Natural killer cell (primary cell): ENCODE data around the gene CLDN34. TPM values are rescaled to one million over a fixed set of nuclear protein-coding genes. Genes with fewer than 3 reads are reported as not detected.

Experiments
- ATAC-seq, 3 donors: fragments of 150-1000 bp in 2 of 3; fragments of 200-7000 bp in 1 of 3; cut with Tn5 transposase; 1 replicate in 1 of 3; 2 replicates in 2 of 3; pipeline ENCODE4 v1.10.0; 2021; ENCODE audit warnings: mild to moderate bottlenecking in 2 of 3, moderate library complexity in 2 of 3
- DNase-seq, 2 donors: peaks; one replicate each; pipeline versions ENCODE4 v3.0.0 to v3.0.0-alpha.2; 2013 to 2021; ENCODE audit warnings: mixed read lengths in 1 of 2
- H3K27ac ChIP-seq: one replicate; pipeline ENCODE4 v1.5.1; 2013; ENCODE audit warnings: mild to moderate bottlenecking, low read length
- H3K27me3 ChIP-seq: one replicate; pipeline ENCODE4 v1.6.1; 2013; ENCODE audit warnings: low read length; ENCODE audit not compliant: control insufficient read depth, insufficient read depth
- H3K36me3 ChIP-seq: one replicate; pipeline ENCODE4 v1.6.1; 2013; ENCODE audit warnings: low read length; ENCODE audit not compliant: control insufficient read depth, insufficient read depth
- H3K4me1 ChIP-seq: one replicate; pipeline ENCODE4 v1.6.1; 2013; ENCODE audit warnings: low read length; ENCODE audit not compliant: control insufficient read depth, insufficient read depth
- H3K4me3 ChIP-seq: one replicate; pipeline ENCODE4 v1.5.1; 2013; ENCODE audit warnings: low read length
- H3K9me3 ChIP-seq: one replicate; pipeline ENCODE4 v1.6.1; 2013; ENCODE audit warnings: low read length; ENCODE audit not compliant: control insufficient read depth, insufficient read depth
- H3K27ac Mint-ChIP-seq, 2 donors: one replicate each; pipeline ENCODE4 v1.8.0; 2022; ENCODE audit warnings: mild to moderate bottlenecking in 2 of 2, mixed read lengths in 2 of 2, moderate library complexity in 1 of 2
- H3K27me3 Mint-ChIP-seq, 2 donors: one replicate each; pipeline ENCODE4 v1.8.0; 2022; ENCODE audit warnings: low read depth in 2 of 2, mixed read lengths in 2 of 2
- H3K36me3 Mint-ChIP-seq: one replicate; pipeline ENCODE4 v1.8.0; 2022; ENCODE audit warnings: mixed read lengths
- H3K4me1 Mint-ChIP-seq, 2 donors: one replicate each; pipeline ENCODE4 v1.8.0; 2022; ENCODE audit warnings: mixed read lengths in 2 of 2
- H3K4me3 Mint-ChIP-seq: one replicate; pipeline ENCODE4 v1.8.0; 2022; ENCODE audit warnings: mild to moderate bottlenecking, moderate library complexity, mixed read lengths
- H3K9me3 Mint-ChIP-seq, 2 donors: one replicate each; pipeline ENCODE4 v1.8.0; 2022; ENCODE audit warnings: mixed read lengths in 2 of 2
- WGBS: methylation state at CpG from one replicate; pipeline ENCODE4 v1.1.7; 2013; ENCODE audit warnings: missing lambda C conversion rate; ENCODE audit not compliant: insufficient coverage; 5-methylcytosine and 5-hydroxymethylcytosine counted together
- intact Hi-C: fragments of 100-400 bp; cut with micrococcal nuclease; formaldehyde crosslinking; loops from one replicate; pipeline ENCODE4 v1.14.2; 2022
- total RNA-seq, 4 donors: library from RNA; stranded (reverse); fragments of 120-200 nt in 1 of 4; gene quantifications; one replicate each; pipeline versions ENCODE4 v1.2.3 to v1.2.4, GENCODE V29; 2013 to 2022
- TF ChIP-seq, protein P1 (sequence below): fragments of 200-600 bp; IDR thresholded peaks from one replicate; pipeline ENCODE4 v1.8.0; 2022; ENCODE audit warnings: antibody characterized with exemption

The CLDN34 gene
- total RNA-seq, 3 donors from 2014 or later (not counting 1 experiment from before 2014, with no cell fraction given), result not detected

DNA sequence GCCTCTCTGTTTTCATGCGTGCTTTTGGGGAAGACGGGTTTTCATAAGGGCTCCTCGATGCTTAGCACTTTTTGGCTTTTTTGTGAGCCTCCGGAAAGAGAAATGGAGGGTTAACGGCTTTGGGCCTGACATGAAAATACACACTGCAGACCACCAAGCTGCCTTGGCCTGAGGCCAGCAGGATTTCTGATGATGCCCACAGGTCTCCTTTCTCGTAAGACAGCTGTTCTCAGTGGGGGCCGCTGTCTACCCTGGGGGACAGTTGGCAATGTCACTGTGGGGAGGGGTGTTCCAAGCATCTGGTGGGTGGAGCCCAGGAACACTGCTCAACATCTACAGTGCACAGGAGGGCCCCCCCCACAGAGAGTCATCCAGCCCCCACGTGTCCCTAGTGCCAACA lies 29.4 kb upstream of the CLDN34 start:
- peaks cover 28% of the 10 kb centered on the region for H3K4me1 ChIP-seq
- 90% methylated on average over 6 of the region's 8 CpGs for WGBS
- Mint-ChIP-seq H3K27ac (no peak overlapping the region), H3K4me1 (peaks cover 10 to 13% of the 10 kb centered on the region in 2 donors), H3K36me3 (no peaks in the 10 kb centered on the region), H3K9me3 (no peaks in the 10 kb centered on the region), H3K4me3 (no peak overlapping the region), H3K27me3 (no peaks in the 10 kb centered on the region)
- H3K4me3 ChIP-seq, result no peak overlapping the region
- no peaks in the 10 kb centered on the region for H3K36me3 ChIP-seq
- no peaks in the 10 kb centered on the region for H3K9me3 ChIP-seq
- DNase-seq (no peak), ATAC-seq (no peak)
- TF ChIP-seq, protein P1, sequence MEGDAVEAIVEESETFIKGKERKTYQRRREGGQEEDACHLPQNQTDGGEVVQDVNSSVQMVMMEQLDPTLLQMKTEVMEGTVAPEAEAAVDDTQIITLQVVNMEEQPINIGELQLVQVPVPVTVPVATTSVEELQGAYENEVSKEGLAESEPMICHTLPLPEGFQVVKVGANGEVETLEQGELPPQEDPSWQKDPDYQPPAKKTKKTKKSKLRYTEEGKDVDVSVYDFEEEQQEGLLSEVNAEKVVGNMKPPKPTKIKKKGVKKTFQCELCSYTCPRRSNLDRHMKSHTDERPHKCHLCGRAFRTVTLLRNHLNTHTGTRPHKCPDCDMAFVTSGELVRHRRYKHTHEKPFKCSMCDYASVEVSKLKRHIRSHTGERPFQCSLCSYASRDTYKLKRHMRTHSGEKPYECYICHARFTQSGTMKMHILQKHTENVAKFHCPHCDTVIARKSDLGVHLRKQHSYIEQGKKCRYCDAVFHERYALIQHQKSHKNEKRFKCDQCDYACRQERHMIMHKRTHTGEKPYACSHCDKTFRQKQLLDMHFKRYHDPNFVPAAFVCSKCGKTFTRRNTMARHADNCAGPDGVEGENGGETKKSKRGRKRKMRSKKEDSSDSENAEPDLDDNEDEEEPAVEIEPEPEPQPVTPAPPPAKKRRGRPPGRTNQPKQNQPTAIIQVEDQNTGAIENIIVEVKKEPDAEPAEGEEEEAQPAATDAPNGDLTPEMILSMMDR, result no peak
- intact Hi-C loops, result no loop called here
- no peaks in the 10 kb centered on the region for H3K27me3 ChIP-seq
- no peak overlapping the region for H3K27ac ChIP-seq

DNA sequence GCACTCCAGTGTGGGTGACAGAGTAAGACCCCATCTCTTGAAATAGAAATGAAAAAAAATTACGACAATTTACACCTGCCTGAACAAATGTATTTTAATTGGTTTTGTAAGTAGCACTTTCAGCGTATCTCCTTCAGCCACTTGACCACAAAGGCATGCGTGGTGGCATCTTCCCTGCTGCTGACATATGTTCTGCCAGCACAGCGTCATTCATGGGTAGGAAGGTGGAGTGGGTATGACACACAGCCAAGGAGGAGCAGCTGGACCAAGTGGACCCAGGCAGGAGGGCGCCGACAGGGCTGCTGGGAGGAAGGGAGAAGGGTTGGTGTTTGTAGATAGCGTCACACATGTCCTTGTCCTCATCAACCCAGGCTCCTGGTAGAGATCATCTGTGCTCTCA lies 28.6 kb upstream of the CLDN34 start:
- Mint-ChIP-seq H3K27ac (no peak overlapping the region), H3K36me3 (no peaks in the 10 kb centered on the region), H3K9me3 (no peaks in the 10 kb centered on the region), H3K4me1 (peaks cover 11 to 13% of the 10 kb centered on the region in 2 donors), H3K27me3 (peaks cover 0 to 3% of the 10 kb centered on the region in 2 donors), H3K4me3 (no peak overlapping the region)
- no peaks in the 10 kb centered on the region for H3K36me3 ChIP-seq
- H3K4me3 ChIP-seq, result no peak overlapping the region
- no peaks in the 10 kb centered on the region for H3K9me3 ChIP-seq
- WGBS, result 50% methylated on average over 1 of the region's 7 CpGs
- DNase-seq, result no peak
- no peak overlapping the region for H3K27ac ChIP-seq
- peaks cover 30% of the 10 kb centered on the region for H3K4me1 ChIP-seq
- ATAC-seq, result no peak
- TF ChIP-seq, protein P1, result no peak
- H3K27me3 ChIP-seq, result no peaks in the 10 kb centered on the region
- intact Hi-C loops, result no loop called here

DNA sequence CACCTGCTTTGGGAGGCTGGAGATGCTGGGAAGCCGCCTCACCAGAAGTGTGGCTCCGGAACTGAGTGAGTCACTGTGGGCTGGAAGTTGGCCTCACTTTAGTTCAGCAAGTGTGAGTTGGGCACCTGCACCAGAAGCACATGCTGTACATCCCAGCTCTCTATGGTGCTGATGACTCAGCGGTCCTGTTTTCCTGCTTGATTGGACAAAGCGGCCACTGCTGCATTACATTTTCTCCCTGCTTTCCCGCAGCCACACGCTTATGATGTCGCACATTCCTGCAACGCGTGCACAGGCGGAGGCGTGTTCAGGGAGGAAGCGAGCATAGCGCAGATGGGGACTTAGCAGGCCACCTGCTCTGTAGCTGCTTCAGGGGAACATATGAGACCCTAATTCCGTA lies 26.7 kb upstream of the CLDN34 start:
- Mint-ChIP-seq H3K9me3 (no peaks in the 10 kb centered on the region), H3K36me3 (no peaks in the 10 kb centered on the region), H3K4me3 (peak overlapping the region; percentile 13), H3K27me3 (peaks cover 0 to 3% of the 10 kb centered on the region in 2 donors), H3K27ac (no peak overlapping the region), H3K4me1 (peaks cover 11 to 13% of the 10 kb centered on the region in 2 donors)
- no peak for DNase-seq
- 29% methylated on average over 14 of the region's 14 CpGs for WGBS
- no peak overlapping the region for H3K4me3 ChIP-seq
- H3K36me3 ChIP-seq, result no peaks in the 10 kb centered on the region
- TF ChIP-seq, protein P1, result no peak
- H3K27ac ChIP-seq, result no peak overlapping the region
- ATAC-seq, result no peak
- no peaks in the 10 kb centered on the region for H3K27me3 ChIP-seq
- H3K9me3 ChIP-seq, result no peaks in the 10 kb centered on the region
- intact Hi-C loops, result no loop called here
- H3K4me1 ChIP-seq, result peaks cover 30% of the 10 kb centered on the region

DNA sequence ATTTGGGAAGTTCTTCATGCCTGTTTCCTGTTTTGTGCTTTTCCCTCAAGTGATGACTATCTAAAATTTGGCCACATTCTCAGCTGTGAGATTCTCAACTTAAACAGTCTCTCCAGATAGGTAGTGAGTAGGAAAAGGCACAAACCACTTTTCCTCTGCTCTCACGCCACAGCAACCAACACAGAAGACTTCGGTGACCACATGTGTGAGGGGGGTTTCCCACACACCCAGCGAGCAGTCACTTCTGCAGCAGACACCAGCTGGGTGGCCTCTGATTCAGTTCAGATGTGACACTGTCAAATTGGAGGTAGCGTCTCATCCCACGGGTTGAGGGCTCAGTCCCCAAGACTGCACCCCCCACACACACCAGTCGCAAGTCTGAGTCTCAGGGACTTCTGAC lies 25.1 kb upstream of the CLDN34 start:
- H3K4me1 Mint-ChIP-seq, result peaks cover 11 to 13% of the 10 kb centered on the region in 2 donors
- peaks cover 0 to 3% of the 10 kb centered on the region in 2 donors for H3K27me3 Mint-ChIP-seq
- intact Hi-C loops, result no loop called here
- Histone ChIP-seq H3K4me1 (peaks cover 30% of the 10 kb centered on the region), H3K36me3 (no peaks in the 10 kb centered on the region), H3K9me3 (no peaks in the 10 kb centered on the region), H3K27me3 (no peaks in the 10 kb centered on the region), H3K27ac (no peak overlapping the region), H3K4me3 (no peak overlapping the region)
- ATAC-seq, result peak; percentile 79 to 93 (median 91)
- no peaks in the 10 kb centered on the region for H3K9me3 Mint-ChIP-seq
- no peaks in the 10 kb centered on the region for H3K36me3 Mint-ChIP-seq
- WGBS, result 0% methylated on average over 5 of the region's 6 CpGs
- peak; percentile 18 to 67 for DNase-seq
- H3K27ac Mint-ChIP-seq, result peak overlapping the region in 1 of 2 donors; percentile 21
- peak overlapping the region; percentile 58 for H3K4me3 Mint-ChIP-seq
- TF ChIP-seq, protein P1, result no peak
